Measurements from ENCODE around the gene INCA1. TPM values are rescaled to one million over a fixed set of nuclear protein-coding genes. Genes with fewer than 3 reads are reported as not detected.

The INCA1 gene
- total RNA-seq, 2 experiments from 2014 or later = 0.82 TPM; not detected in 1

- POLR2A ChIA-PET = no interaction called here
- no TSS peak for BruUV-seq (replicated peaks)
- Histone ChIP-seq H3K4me2 (ENCODE audit: low read length) (no peak overlapping the region), H3K27ac (ENCODE audit: low read depth, low read length, poor library complexity, severe bottlenecking) (no peak overlapping the region), H2AFZ (ENCODE audit: low read length) (no peak overlapping the region), H3K4me1 (ENCODE audit: insufficient read depth, low read length, poor library complexity, severe bottlenecking) (peaks cover 14% of the 10 kb centered on the region), H3K9me3 (ENCODE audit: low read length) (no peaks in the 10 kb centered on the region), H3K9me2 (ENCODE audit: insufficient read depth, low read length) (no peaks in the 10 kb centered on the region), H3K79me2 (ENCODE audit: insufficient read depth, low read depth, low read length) (peaks cover 8% of the 10 kb centered on the region; the same call in 1 of the 2 replicates), H4K20me1 (ENCODE audit: insufficient read depth, low read length) (no peaks in the 10 kb centered on the region), H3K36me3 (ENCODE audit: insufficient read depth, low read length) (peaks cover 28% of the 10 kb centered on the region), H3K4me3 (ENCODE audit: low read depth, low read length, poor library complexity, severe bottlenecking) (no peak overlapping the region)
- TF ChIP-seq CTCF (conservative IDR thresholded peaks at IDR 0.05; ENCODE audit: low read length) (no peak), EZH2phosphoT487 (IDR thresholded peaks at IDR 0.05; ENCODE audit: borderline replicate concordance, low read depth, low read length) (no peak)
- no peak for DNase-seq (ENCODE audit: low spot score)
- intact Hi-C loops (cut with micrococcal nuclease; ENCODE audit: unreplicated experiment) = no loop called here
- CTCF ChIA-PET (ENCODE audit: unreplicated experiment) = no interaction called here
Measured at GRCh38 chr17:4971826-4972225, 25.5 kb downstream of the INCA1 start.

- ChIA-PET CTCF (ENCODE audit: unreplicated experiment) (interaction anchor here (0.5 kb wide), 1 partner anchor 77 kb away, joined by 3 read pairs; no protein-coding TSS in a partner anchor), POLR2A (interaction anchor here (0.7 to 6.0 kb wide), 2 partner anchors 18 to 66 kb away, joined by 3 to 51 read pairs; partner anchors contain the start of gene ENO3)
Measured at GRCh38 chr17:4970273-4970672, 27.0 kb downstream of the INCA1 start.

More at GRCh38 chr17:4970273-4970672, 27.0 kb downstream of the INCA1 start:
- TF ChIP-seq EZH2phosphoT487 (IDR thresholded peaks at IDR 0.05; ENCODE audit: borderline replicate concordance, low read depth, low read length) (no peak), CTCF (conservative IDR thresholded peaks at IDR 0.05; ENCODE audit: low read length) (no peak)
- intact Hi-C loops (cut with micrococcal nuclease; ENCODE audit: unreplicated experiment) = no loop called here
- Histone ChIP-seq H3K36me3 (ENCODE audit: insufficient read depth, low read length) (peaks cover 29% of the 10 kb centered on the region), H3K4me2 (ENCODE audit: low read length) (no peak overlapping the region), H3K27ac (ENCODE audit: low read depth, low read length, poor library complexity, severe bottlenecking) (no peak overlapping the region), H3K9me2 (ENCODE audit: insufficient read depth, low read length) (no peaks in the 10 kb centered on the region), H3K9me3 (ENCODE audit: low read length) (no peaks in the 10 kb centered on the region), H4K20me1 (ENCODE audit: insufficient read depth, low read length) (no peaks in the 10 kb centered on the region), H2AFZ (ENCODE audit: low read length) (no peak overlapping the region), H3K79me2 (ENCODE audit: insufficient read depth, low read depth, low read length) (peaks cover 22% of the 10 kb centered on the region; the same call in 1 of the 2 replicates), H3K4me3 (ENCODE audit: low read depth, low read length, poor library complexity, severe bottlenecking) (no peak overlapping the region), H3K4me1 (ENCODE audit: insufficient read depth, low read length, poor library complexity, severe bottlenecking) (peaks cover 23% of the 10 kb centered on the region)
- DNase-seq (ENCODE audit: low spot score) = no peak
- no TSS peak for BruUV-seq (replicated peaks)

All from OCI-LY7 (cell line).